22Rv1 (cell line): Measurements from ENCODE around the gene TNIP1.

Experiments
- CTCF ChIP-seq: fragments of 450-650 bp; IDR thresholded peaks from 2 replicates; pipeline ENCODE4 v1.5.1; 2017; ENCODE audit warnings: mild to moderate bottlenecking
- ZFX ChIP-seq: fragments of 450-650 bp; IDR thresholded peaks from 2 replicates; pipeline ENCODE4 v1.6.1; 2017; ENCODE audit warnings: antibody characterized with exemption, borderline replicate concordance

DNA sequence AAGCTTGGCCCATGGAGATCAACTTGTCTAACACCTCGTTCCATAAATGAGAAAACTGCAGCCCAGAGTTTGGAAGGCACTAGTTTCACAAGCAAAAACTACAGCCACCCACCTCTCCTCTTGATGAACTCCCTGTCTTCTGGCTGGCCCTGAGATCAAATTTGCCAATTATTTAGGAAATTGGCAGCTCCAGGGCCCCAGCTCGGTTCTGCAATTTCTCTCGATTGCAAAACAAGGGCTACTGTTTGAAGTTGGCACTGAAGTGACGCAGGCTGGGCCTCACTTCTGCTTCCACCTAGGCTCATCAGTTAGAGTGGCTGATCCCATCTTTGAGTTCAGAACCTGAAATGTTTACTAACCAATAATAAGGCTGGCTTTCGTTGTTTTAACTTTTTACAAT, 64.1 kb downstream of the TNIP1 start:
- no peak for TF ChIP-seq CTCF
- TF ChIP-seq ZFX: no peak
